ENCODE data around the gene USP8.
"Not testable (repeated sequence)": the region's sequence is repeated elsewhere in the genome, so short reads cannot be mapped to it uniquely, and the experiment has no call there.

The USP8 gene

DNA sequence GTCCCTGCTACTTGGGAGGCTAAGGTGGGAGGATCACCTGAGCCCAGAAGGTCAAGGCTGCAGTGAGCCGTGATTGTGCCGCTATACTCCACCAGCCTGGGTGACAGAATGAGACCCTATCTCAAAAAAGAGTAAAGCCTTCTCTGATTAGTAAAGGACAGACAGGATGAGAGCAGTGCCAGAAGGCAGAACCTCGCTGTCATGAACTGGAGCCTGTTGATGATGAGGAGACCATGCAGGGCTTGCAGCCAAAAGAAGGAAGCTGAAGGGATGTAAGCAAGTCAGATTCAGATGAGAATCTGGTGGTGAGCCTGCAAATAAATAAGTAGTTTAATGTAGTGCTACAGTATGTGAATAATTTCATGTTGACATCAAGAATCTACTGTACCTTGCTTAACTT, 69.4 kb downstream of the USP8 start:
- Histone ChIP-seq H3K27me3 (ENCODE audit: control insufficient read depth in 1 of 2, insufficient read depth in 2 of 2, low read length in 2 of 2) (no peaks in the 10 kb centered on the region), H3K4me3 (ENCODE audit: low read depth in 1 of 2, low read length in 2 of 2) (no peak overlapping the region), H3K9me3 (ENCODE audit: control insufficient read depth in 1 of 2, low read length in 2 of 2) (no peaks in the 10 kb centered on the region), H3K27ac (ENCODE audit: low read depth, low read length) (no peak overlapping the region), H3K9ac (ENCODE audit: low read depth in 1 of 2, low read length in 2 of 2) (no peak overlapping the region), H3K4me1 (ENCODE audit: control insufficient read depth in 1 of 2, insufficient read depth in 2 of 2, low read length in 2 of 2) (no peaks in the 10 kb centered on the region), H3K36me3 (ENCODE audit: control insufficient read depth in 1 of 2, insufficient read depth in 2 of 2, low read length in 2 of 2) (peaks cover 50 to 81% of the 10 kb centered on the region in 2 donors)

DNA sequence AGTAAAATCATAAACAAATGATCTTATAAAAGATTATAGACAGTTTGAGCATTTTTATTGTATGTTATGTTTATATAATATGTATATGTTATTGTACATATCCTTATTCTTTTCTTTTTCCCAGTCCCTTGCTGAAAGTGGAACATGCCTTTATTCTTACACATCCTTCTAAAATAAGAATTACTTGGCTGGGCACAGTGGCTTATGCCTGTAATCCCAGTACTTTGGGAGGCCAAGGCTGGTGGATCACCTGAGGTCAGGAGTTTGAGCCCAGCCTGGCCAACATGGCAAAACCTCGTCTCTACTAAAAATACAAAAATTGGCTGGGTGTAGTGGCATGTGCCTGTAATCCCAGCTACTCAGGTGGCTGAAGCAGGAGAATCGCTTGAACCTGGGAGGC, 70.3 kb downstream of the USP8 start:
- H3K36me3 ChIP-seq (ENCODE audit: control insufficient read depth in 1 of 2, insufficient read depth in 2 of 2, low read length in 2 of 2), result peaks cover 55 to 85% of the 10 kb centered on the region in 2 donors
- not testable (repeated sequence) for H3K9me3 ChIP-seq (ENCODE audit: control insufficient read depth in 1 of 2, low read length in 2 of 2); H3K27ac ChIP-seq (ENCODE audit: low read depth, low read length); H3K9ac ChIP-seq (ENCODE audit: low read depth in 1 of 2, low read length in 2 of 2); H3K27me3 ChIP-seq (ENCODE audit: control insufficient read depth in 1 of 2, insufficient read depth in 2 of 2, low read length in 2 of 2); H3K4me3 ChIP-seq (ENCODE audit: low read depth in 1 of 2, low read length in 2 of 2); H3K4me1 ChIP-seq (ENCODE audit: control insufficient read depth in 1 of 2, insufficient read depth in 2 of 2, low read length in 2 of 2)

- no peak overlapping the region for H3K27ac ChIP-seq (ENCODE audit: low read depth, low read length)
- H3K4me3 ChIP-seq (ENCODE audit: low read depth in 1 of 2, low read length in 2 of 2), result no peak overlapping the region
- H3K9ac ChIP-seq (ENCODE audit: low read depth in 1 of 2, low read length in 2 of 2), result no peak overlapping the region
- no peaks in the 10 kb centered on the region for H3K9me3 ChIP-seq (ENCODE audit: control insufficient read depth in 1 of 2, low read length in 2 of 2)
- no peaks in the 10 kb centered on the region for H3K27me3 ChIP-seq (ENCODE audit: control insufficient read depth in 1 of 2, insufficient read depth in 2 of 2, low read length in 2 of 2)
- H3K4me1 ChIP-seq (ENCODE audit: control insufficient read depth in 1 of 2, insufficient read depth in 2 of 2, low read length in 2 of 2), result no peaks in the 10 kb centered on the region
- peaks cover 51 to 85% of the 10 kb centered on the region in 2 donors for H3K36me3 ChIP-seq (ENCODE audit: control insufficient read depth in 1 of 2, insufficient read depth in 2 of 2, low read length in 2 of 2)
Measured at GRCh38 chr15:50496692-50497091, 72.5 kb downstream of the USP8 start.

GRCh38 chr15:50500352-50500751, 76.1 kb downstream of the USP8 start:
- no peaks in the 10 kb centered on the region for H3K27me3 ChIP-seq (ENCODE audit: control insufficient read depth in 1 of 2, insufficient read depth in 2 of 2, low read length in 2 of 2)
- H3K9ac ChIP-seq (ENCODE audit: low read depth in 1 of 2, low read length in 2 of 2), result no peak overlapping the region
- H3K9me3 ChIP-seq (ENCODE audit: control insufficient read depth in 1 of 2, low read length in 2 of 2), result no peaks in the 10 kb centered on the region
- H3K36me3 ChIP-seq (ENCODE audit: control insufficient read depth in 1 of 2, insufficient read depth in 2 of 2, low read length in 2 of 2), result peaks cover 38 to 62% of the 10 kb centered on the region in 2 donors
- H3K4me1 ChIP-seq (ENCODE audit: control insufficient read depth in 1 of 2, insufficient read depth in 2 of 2, low read length in 2 of 2), result no peaks in the 10 kb centered on the region
- no peak overlapping the region for H3K4me3 ChIP-seq (ENCODE audit: low read depth in 1 of 2, low read length in 2 of 2)
- H3K27ac ChIP-seq (ENCODE audit: low read depth, low read length), result no peak overlapping the region

- Histone ChIP-seq H3K4me3 (ENCODE audit: low read depth in 1 of 2, low read length in 2 of 2) (no peak overlapping the region), H3K36me3 (ENCODE audit: control insufficient read depth in 1 of 2, insufficient read depth in 2 of 2, low read length in 2 of 2) (peaks cover 25 to 52% of the 10 kb centered on the region in 2 donors), H3K4me1 (ENCODE audit: control insufficient read depth in 1 of 2, insufficient read depth in 2 of 2, low read length in 2 of 2) (no peaks in the 10 kb centered on the region), H3K9me3 (ENCODE audit: control insufficient read depth in 1 of 2, low read length in 2 of 2) (no peaks in the 10 kb centered on the region), H3K9ac (ENCODE audit: low read depth in 1 of 2, low read length in 2 of 2) (no peak overlapping the region), H3K27ac (ENCODE audit: low read depth, low read length) (no peak overlapping the region), H3K27me3 (ENCODE audit: control insufficient read depth in 1 of 2, insufficient read depth in 2 of 2, low read length in 2 of 2) (no peaks in the 10 kb centered on the region)
Measured at GRCh38 chr15:50501815-50502214, 77.6 kb downstream of the USP8 start.

DNA sequence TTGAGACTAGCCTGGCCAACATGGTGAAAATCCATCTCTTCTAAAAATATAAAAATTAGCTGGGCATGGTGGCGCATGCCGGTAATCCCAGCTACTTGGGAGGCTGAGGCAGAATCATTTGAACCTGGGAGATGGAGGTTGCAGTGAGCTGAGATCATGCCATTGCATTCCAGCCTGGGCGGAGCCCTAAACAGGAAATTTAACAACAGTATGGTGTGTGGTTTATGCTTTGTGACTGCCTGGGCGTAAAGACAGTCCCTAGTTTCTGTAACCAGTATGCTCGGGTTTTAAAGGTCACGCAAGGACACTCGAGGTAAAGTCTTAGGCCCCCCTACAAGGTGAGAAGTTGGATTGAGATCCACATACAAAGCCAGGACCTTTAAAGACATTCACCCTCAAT, 78.9 kb downstream of the USP8 start:
- Histone ChIP-seq H3K36me3 (ENCODE audit: control insufficient read depth in 1 of 2, insufficient read depth in 2 of 2, low read length in 2 of 2) (peaks cover 15 to 45% of the 10 kb centered on the region in 2 donors), H3K27ac (ENCODE audit: low read depth, low read length) (no peak overlapping the region), H3K4me3 (ENCODE audit: low read depth in 1 of 2, low read length in 2 of 2) (no peak overlapping the region), H3K9ac (ENCODE audit: low read depth in 1 of 2, low read length in 2 of 2) (no peak overlapping the region), H3K27me3 (ENCODE audit: control insufficient read depth in 1 of 2, insufficient read depth in 2 of 2, low read length in 2 of 2) (no peaks in the 10 kb centered on the region), H3K4me1 (ENCODE audit: control insufficient read depth in 1 of 2, insufficient read depth in 2 of 2, low read length in 2 of 2) (no peaks in the 10 kb centered on the region), H3K9me3 (ENCODE audit: control insufficient read depth in 1 of 2, low read length in 2 of 2) (no peaks in the 10 kb centered on the region)

GRCh38 chr15:50505656-50506055, 81.5 kb downstream of the USP8 start:
- H3K4me1 ChIP-seq (ENCODE audit: control insufficient read depth in 1 of 2, insufficient read depth in 2 of 2, low read length in 2 of 2); H3K27me3 ChIP-seq (ENCODE audit: control insufficient read depth in 1 of 2, insufficient read depth in 2 of 2, low read length in 2 of 2); H3K27ac ChIP-seq (ENCODE audit: low read depth, low read length); H3K9me3 ChIP-seq (ENCODE audit: control insufficient read depth in 1 of 2, low read length in 2 of 2); H3K4me3 ChIP-seq (ENCODE audit: low read depth in 1 of 2, low read length in 2 of 2); H3K9ac ChIP-seq (ENCODE audit: low read depth in 1 of 2, low read length in 2 of 2): not testable (repeated sequence)
- H3K36me3 ChIP-seq (ENCODE audit: control insufficient read depth in 1 of 2, insufficient read depth in 2 of 2, low read length in 2 of 2), result peaks cover 1 to 21% of the 10 kb centered on the region in 2 donors

GRCh38 chr15:50506121-50506520, 81.9 kb downstream of the USP8 start:
- H3K9me3 ChIP-seq (ENCODE audit: control insufficient read depth in 1 of 2, low read length in 2 of 2), result no peaks in the 10 kb centered on the region
- no peaks in the 10 kb centered on the region for H3K27me3 ChIP-seq (ENCODE audit: control insufficient read depth in 1 of 2, insufficient read depth in 2 of 2, low read length in 2 of 2)
- no peaks in the 10 kb centered on the region for H3K4me1 ChIP-seq (ENCODE audit: control insufficient read depth in 1 of 2, insufficient read depth in 2 of 2, low read length in 2 of 2)
- H3K9ac ChIP-seq (ENCODE audit: low read depth in 1 of 2, low read length in 2 of 2), result no peak overlapping the region
- peaks cover 0 to 16% of the 10 kb centered on the region in 2 donors for H3K36me3 ChIP-seq (ENCODE audit: control insufficient read depth in 1 of 2, insufficient read depth in 2 of 2, low read length in 2 of 2)
- H3K27ac ChIP-seq (ENCODE audit: low read depth, low read length), result no peak overlapping the region
- no peak overlapping the region for H3K4me3 ChIP-seq (ENCODE audit: low read depth in 1 of 2, low read length in 2 of 2)

GRCh38 chr15:50513001-50513400, 88.8 kb downstream of the USP8 start:
- no peaks in the 10 kb centered on the region for H3K27me3 ChIP-seq (ENCODE audit: control insufficient read depth in 1 of 2, insufficient read depth in 2 of 2, low read length in 2 of 2)
- H3K4me3 ChIP-seq (ENCODE audit: low read depth in 1 of 2, low read length in 2 of 2), result no peak overlapping the region
- no peak overlapping the region for H3K27ac ChIP-seq (ENCODE audit: low read depth, low read length)
- H3K9ac ChIP-seq (ENCODE audit: low read depth in 1 of 2, low read length in 2 of 2), result no peak overlapping the region
- H3K4me1 ChIP-seq (ENCODE audit: control insufficient read depth in 1 of 2, insufficient read depth in 2 of 2, low read length in 2 of 2), result no peaks in the 10 kb centered on the region
- no peaks in the 10 kb centered on the region for H3K36me3 ChIP-seq (ENCODE audit: control insufficient read depth in 1 of 2, insufficient read depth in 2 of 2, low read length in 2 of 2)
- H3K9me3 ChIP-seq (ENCODE audit: control insufficient read depth in 1 of 2, low read length in 2 of 2), result peaks cover 0 to 3% of the 10 kb centered on the region in 2 donors

GRCh38 chr15:50519740-50520425, 95.7 kb downstream of the USP8 start:
- H3K4me3 ChIP-seq (ENCODE audit: low read depth in 1 of 2, low read length in 2 of 2), result no peak overlapping the region
- no peaks in the 10 kb centered on the region for H3K27me3 ChIP-seq (ENCODE audit: control insufficient read depth in 1 of 2, insufficient read depth in 2 of 2, low read length in 2 of 2)

More at GRCh38 chr15:50519740-50520425, 95.7 kb downstream of the USP8 start:
- H3K9ac ChIP-seq (ENCODE audit: low read depth in 1 of 2, low read length in 2 of 2), result no peak overlapping the region
- H3K27ac ChIP-seq (ENCODE audit: low read depth, low read length), result no peak overlapping the region
- peaks cover 0 to 3% of the 10 kb centered on the region in 2 donors for H3K9me3 ChIP-seq (ENCODE audit: control insufficient read depth in 1 of 2, low read length in 2 of 2)
- no peaks in the 10 kb centered on the region for H3K4me1 ChIP-seq (ENCODE audit: control insufficient read depth in 1 of 2, insufficient read depth in 2 of 2, low read length in 2 of 2)
- H3K36me3 ChIP-seq (ENCODE audit: control insufficient read depth in 1 of 2, insufficient read depth in 2 of 2, low read length in 2 of 2), result no peaks in the 10 kb centered on the region
